Glutamatergic neuron (in vitro differentiated cells): ENCODE results near the gene PHACTR3. TPM values are rescaled to one million over a fixed set of nuclear protein-coding genes. Genes with fewer than 3 reads are reported as not detected.
"Not testable (repeated sequence)": the region's sequence is repeated elsewhere in the genome, so short reads cannot be mapped to it uniquely, and the experiment has no call there.

Experiments used
- DNase-seq: peaks from one replicate; pipeline ENCODE4 v3.0.0; 2022
- H3K27ac Mint-ChIP-seq: one replicate; pipeline ENCODE4 v1.8.0; 2020; ENCODE audit warnings: mild to moderate bottlenecking, mixed read lengths, inconsistent platforms; ENCODE audit not compliant: unreplicated experiment
- H3K27me3 Mint-ChIP-seq: one replicate; pipeline ENCODE4 v1.8.0; 2020; ENCODE audit warnings: mild to moderate bottlenecking, moderate library complexity, mixed read lengths, inconsistent platforms; ENCODE audit not compliant: unreplicated experiment
- H3K36me3 Mint-ChIP-seq: one replicate; pipeline ENCODE4 v1.8.0; 2020; ENCODE audit warnings: mild to moderate bottlenecking, mixed read lengths, inconsistent platforms; ENCODE audit not compliant: unreplicated experiment
- H3K4me1 Mint-ChIP-seq: one replicate; pipeline ENCODE4 v1.8.0; 2020; ENCODE audit warnings: mild to moderate bottlenecking, low read depth, mixed read lengths, inconsistent platforms; ENCODE audit not compliant: unreplicated experiment
- H3K4me3 Mint-ChIP-seq: one replicate; pipeline ENCODE4 v1.8.0; 2020; ENCODE audit warnings: mild to moderate bottlenecking, mixed read lengths, inconsistent platforms; ENCODE audit not compliant: unreplicated experiment
- H3K9me3 Mint-ChIP-seq: one replicate; pipeline ENCODE4 v1.8.0; 2020; ENCODE audit warnings: mild to moderate bottlenecking, moderate library complexity, mixed read lengths, inconsistent platforms; ENCODE audit not compliant: unreplicated experiment
- CTCF ChIP-seq: fragments of 200-600 bp; sonication (generic); IDR thresholded peaks from one replicate; pipeline ENCODE4 v1.5.0; 2021; ENCODE audit not compliant: partially characterized antibody, unreplicated experiment
- total RNA-seq: library from RNA; stranded (reverse); fragmentation: NEBNext Ultra II Directional; extraction: Animal tissue kit (Norgen Biotek cat#: 25700); gene quantifications from one replicate; pipeline ENCODE4 v1.2.1, GENCODE V29; 2021; ENCODE audit not compliant: unreplicated experiment

Gene PHACTR3
- total RNA-seq, 1 donor from 2014 or later: 37.0 TPM

GRCh38 chr20:59850018-59850641 is 245.8 kb downstream of the PHACTR3 start:
- Mint-ChIP-seq H3K27me3 (no peaks in the 10 kb centered on the region), H3K9me3 (no peaks in the 10 kb centered on the region), H3K36me3 (no peaks in the 10 kb centered on the region), H3K4me1 (no peaks in the 10 kb centered on the region), H3K4me3 (no peak overlapping the region), H3K27ac (no peak overlapping the region)
- no peak for DNase-seq
- peak; percentile 87 for TF ChIP-seq CTCF

- H3K36me3 Mint-ChIP-seq, H3K9me3 Mint-ChIP-seq, H3K4me3 Mint-ChIP-seq, H3K27ac Mint-ChIP-seq, H3K4me1 Mint-ChIP-seq, H3K27me3 Mint-ChIP-seq, DNase-seq: not testable (repeated sequence)
These were observed 252.2 kb downstream of the PHACTR3 start for GRCh38 chr20:59856526-59856925.

- not testable (repeated sequence) for H3K4me1 Mint-ChIP-seq, H3K27ac Mint-ChIP-seq, DNase-seq
These were observed 252.6 kb downstream of the PHACTR3 start for GRCh38 chr20:59856941-59857340.

GRCh38 chr20:59857966-59858365 is 253.6 kb downstream of the PHACTR3 start:
- no peak for DNase-seq
- no peak for TF ChIP-seq CTCF
- no peaks in the 10 kb centered on the region for H3K36me3 Mint-ChIP-seq
- H3K9me3 Mint-ChIP-seq: peaks cover 2% of the 10 kb centered on the region
- no peak overlapping the region for H3K4me3 Mint-ChIP-seq
- H3K27ac Mint-ChIP-seq: no peak overlapping the region
- H3K27me3 Mint-ChIP-seq: no peaks in the 10 kb centered on the region
- no peaks in the 10 kb centered on the region for H3K4me1 Mint-ChIP-seq

More at GRCh38 chr20:59856941-59857340, 252.6 kb downstream of the PHACTR3 start:
- not testable (repeated sequence) for H3K4me3 Mint-ChIP-seq, H3K36me3 Mint-ChIP-seq, H3K27me3 Mint-ChIP-seq, H3K9me3 Mint-ChIP-seq

GRCh38 chr20:59858425-59858824 is 254.1 kb downstream of the PHACTR3 start:
- DNase-seq: no peak
- TF ChIP-seq CTCF: no peak
- Mint-ChIP-seq H3K27me3 (no peaks in the 10 kb centered on the region), H3K27ac (no peak overlapping the region), H3K4me3 (no peak overlapping the region), H3K9me3 (peaks cover 2% of the 10 kb centered on the region), H3K4me1 (no peaks in the 10 kb centered on the region), H3K36me3 (no peaks in the 10 kb centered on the region)

- TF ChIP-seq CTCF: no peak
- Mint-ChIP-seq H3K36me3 (no peaks in the 10 kb centered on the region), H3K27me3 (no peaks in the 10 kb centered on the region), H3K4me1 (no peaks in the 10 kb centered on the region), H3K9me3 (no peaks in the 10 kb centered on the region), H3K27ac (no peak overlapping the region), H3K4me3 (no peak overlapping the region)
- no peak for DNase-seq
These were observed 257.1 kb downstream of the PHACTR3 start for GRCh38 chr20:59861401-59861800.
